COLO668 (cell line): ENCODE measurements around the gene PNLIPRP3.
"Not testable (repeated sequence)": the region's sequence is repeated elsewhere in the genome, so short reads cannot be mapped to it uniquely, and the experiment has no call there.

ENCODE experiments used
- DNase-seq: peaks from one replicate; lab custom pipeline; 2025; ENCODE audit not compliant: unreplicated experiment; lab: John Stamatoyannopoulos, UW

Gene PNLIPRP3

DNA sequence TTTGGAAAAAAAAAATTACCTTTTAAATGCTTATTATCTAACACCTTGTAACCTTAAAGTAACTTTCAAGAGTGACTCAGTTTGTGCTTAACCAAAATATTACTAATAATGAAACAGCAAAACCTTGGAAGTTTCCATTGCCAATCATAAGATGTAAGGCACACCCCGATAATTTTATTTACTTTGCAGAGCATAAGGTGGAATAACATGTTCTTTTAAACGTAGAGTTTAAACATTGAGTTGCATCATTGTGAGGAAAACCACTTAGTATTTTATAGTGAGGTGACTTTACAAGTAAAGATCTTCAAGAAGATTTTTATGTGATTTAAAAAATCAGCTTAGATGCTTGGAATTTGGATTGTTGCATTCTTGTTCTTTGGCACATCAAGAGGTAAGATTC is at the start of gene PNLIPRP3:
Gene PNLIPRP3, plus strand, starts transcription at position 177 of the 400 bp plus-strand sequence. Its CDS starts 166 bp downstream, at position 343.
- DNase-seq = no peak

DNA sequence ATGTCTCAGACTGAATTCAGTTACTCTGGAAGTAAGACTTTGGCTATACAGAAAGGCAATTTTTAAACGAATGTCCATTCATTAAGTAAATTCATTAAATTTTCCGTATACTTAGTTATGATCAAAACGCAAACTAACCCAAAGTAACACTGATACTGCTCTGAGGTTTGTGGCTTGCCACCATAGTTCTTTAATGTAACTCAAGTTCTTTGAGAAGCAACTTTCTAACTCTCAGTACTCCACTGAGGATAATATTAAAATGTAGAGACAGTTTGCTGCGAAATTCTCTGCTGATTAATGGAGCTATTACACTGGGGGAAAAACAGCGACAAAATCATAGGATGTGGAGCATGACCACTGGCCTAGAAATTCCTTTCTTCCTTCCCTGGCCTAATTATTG is 45.4 kb upstream of the PNLIPRP3 start:
- no peak for DNase-seq

DNA sequence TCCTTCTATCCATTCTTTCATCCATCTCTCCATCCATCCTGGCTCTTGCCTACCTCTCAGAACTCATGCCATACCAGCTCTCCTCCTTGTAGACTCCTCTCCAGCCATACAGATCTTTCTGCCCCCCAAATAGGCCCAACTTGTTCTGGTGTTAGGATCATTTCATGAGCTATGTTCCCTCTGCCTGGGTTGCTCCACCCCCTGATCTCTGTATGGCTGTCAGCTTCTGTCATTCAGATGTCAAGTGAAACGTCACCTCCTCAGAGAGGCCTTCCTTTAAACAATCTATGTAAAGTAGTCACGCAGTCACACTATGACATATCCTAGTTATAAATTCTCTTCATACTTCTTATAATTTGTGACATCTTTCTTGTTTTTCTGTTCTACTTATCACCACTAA is 42.3 kb upstream of the PNLIPRP3 start:
- no peak for DNase-seq

DNA sequence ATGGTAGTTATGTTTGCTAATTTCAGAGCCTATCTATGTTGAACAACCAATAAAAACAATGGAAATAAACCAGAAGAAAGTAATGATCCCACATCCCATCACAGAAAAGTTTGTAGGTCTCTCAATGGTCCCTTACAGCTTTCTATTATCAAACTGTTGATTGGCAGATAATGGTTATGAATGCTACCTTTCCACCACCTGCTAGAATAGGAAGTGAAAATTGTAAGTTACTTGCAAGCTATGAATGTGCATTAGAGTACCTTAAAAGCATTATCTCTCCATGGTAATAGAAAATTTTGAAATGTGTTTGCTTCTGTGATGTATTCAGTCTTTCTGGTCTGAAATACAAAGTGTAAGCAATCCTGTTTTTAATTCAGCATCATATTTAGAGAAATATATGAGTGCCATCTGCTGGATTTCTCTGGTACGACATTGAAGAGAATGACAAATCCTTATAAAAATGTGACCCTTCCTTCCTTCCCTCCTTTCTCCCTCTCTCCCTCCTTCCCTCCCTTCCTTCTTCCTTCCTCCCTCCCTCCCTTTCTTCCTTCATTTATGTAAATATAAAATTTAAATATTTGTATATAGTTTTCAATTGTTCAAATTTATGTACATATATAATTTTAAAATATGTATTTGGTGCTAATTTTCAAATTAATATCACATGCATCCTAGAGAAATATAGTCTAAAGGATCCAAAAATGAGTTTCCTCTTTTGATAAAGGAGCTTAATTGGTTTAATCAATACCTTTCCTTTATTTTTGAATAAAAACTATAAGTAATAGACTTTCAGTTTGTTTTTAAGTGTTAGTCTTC is 41.4 kb upstream of the PNLIPRP3 start:
- peak; percentile 0 for DNase-seq

DNA sequence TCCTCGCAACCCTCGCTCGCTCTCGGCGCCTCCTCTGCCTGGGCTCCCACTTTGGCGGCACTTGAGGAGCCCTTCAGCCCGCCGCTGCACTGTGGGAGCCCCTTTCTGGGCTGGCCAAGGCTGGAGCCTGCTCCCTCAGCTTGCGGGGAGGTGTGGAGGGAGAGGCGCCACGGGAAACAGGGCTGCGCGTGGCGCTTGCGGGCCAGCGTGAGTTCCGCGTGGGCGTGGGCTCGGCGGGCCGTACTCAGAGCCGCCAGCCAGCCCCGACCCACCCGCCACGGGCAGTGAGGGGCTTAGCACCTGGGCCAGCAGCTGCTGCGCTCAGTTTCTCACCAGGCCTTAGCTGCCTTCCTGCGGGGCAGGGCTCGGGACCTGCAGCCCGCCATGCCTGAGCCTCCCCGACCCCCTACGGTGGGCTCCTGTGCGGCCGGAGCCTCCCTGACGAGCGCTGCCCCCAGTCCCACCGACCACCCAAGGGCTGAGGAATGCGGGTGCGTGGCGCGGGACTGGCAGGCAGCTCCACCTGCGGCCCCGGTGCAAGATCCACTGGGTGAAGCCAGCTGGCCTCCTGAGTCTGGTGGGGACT is 34.3 kb upstream of the PNLIPRP3 start:
- DNase-seq = not testable (repeated sequence)

DNA sequence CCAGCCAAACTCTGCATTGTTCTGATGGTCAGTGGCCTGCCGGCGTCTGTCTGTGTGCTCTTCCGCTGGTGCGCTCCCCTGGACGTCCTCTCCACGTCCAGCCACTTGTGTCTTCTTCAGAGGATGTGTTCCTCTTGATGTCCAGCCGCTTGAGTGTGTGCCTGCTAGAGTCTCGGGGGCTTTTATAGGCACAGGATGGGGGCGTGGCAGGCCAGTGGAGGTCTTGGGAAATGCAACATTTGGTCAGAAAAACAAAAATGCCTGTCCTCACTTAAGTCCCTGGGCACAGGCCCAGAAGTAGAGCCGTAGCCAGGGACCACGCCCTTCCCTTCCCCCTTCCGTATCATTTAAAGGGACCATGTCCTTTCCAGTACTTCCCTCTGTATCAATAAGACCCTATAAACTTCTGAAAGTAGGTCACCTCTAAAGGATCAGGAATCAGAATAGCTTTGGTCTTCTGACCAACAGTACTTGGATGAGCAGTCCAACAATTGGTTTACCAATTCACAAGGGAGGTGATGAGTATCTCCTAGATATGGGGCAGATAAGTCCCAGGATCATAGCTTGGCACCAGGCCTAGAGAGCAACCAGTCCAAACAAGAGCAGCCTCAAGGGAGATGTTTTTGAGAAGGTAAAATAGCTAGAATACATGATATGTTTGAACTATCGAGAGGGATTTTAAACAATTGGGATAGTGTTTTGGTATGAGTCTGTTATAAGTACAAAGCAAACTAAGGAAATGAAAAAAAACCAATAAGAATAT is 32.2 kb upstream of the PNLIPRP3 start:
- DNase-seq = no peak

DNA sequence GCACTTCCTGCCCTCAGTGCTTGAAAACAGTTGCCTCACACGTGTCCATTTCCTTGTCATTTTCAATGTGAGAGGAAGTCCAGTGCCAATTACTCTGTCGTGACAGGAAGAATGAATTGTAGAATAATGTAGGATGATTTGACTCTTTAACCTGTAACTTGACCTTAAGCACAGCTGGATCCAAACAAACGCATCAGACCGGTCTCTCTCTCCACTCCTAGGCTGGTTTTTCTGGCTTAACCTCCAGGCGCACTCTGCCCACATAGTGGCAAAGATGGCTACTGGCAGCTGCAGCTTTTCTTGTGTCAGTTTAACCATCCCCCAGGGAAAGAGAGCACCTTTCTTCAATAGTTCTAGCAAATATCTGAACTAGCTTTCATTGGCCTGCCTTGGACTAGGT is 29.4 kb upstream of the PNLIPRP3 start:
- no peak for DNase-seq

DNA sequence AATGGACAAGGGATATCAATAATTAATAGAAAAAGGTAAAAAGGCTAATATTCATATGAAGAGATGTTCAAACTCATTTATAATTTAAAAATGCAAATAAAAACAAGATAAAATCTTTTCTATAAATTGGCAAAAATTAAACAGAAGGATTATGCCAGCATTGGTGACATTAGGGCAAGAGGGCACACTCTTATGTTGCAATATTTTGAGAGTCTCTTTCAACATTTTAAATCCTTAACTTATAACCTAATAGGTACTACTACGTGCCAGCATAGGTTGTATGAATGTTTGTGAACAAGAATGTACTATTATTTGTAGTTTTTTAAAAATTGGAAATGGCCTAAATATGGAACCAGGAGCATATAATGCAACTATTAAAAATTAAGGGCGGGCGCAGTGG is 24.8 kb upstream of the PNLIPRP3 start:
- no peak for DNase-seq

DNA sequence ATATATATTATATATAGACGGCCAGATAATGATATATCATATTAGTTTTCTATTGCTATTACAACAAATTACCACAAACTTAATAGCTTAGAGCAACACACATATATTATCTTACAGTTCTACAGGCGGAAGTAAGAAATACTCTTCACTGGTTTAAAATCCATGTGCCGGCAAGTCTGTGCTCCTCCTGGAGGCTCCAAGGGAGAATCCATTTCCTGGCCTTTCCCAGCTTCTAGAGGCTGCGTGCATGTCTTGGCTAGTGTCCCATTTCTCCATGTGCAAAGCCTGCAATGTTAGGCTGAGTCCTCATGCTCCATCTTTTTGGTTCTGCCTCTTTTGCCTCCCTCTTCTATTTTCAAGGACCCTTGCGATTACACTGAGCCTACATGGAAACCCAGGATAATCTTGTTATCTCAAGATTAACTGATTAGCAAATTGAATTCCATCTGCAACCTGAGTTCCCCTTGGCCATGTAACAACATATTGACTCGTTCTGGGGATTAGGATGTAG is 23.9 kb upstream of the PNLIPRP3 start:
- DNase-seq = no peak

DNA sequence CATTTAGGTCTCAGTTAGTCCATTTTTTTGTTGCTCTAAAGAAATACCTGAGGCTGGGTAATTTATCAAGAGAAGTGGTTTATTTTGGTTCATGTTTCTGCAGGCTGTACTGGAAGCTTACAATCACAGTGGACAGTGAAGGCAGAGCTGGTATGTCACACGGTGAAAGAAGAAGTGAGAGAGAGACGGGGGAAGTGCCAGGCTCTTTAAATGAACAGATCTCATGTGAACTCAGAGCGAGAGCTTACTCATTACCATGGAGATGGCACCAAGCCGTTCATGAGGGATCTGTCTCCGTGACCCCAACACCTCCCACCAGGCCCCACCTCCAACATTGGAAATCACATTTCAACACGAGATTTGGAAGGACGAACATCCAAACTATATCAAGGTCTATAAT is 18.9 kb upstream of the PNLIPRP3 start:
- DNase-seq = no peak

DNA sequence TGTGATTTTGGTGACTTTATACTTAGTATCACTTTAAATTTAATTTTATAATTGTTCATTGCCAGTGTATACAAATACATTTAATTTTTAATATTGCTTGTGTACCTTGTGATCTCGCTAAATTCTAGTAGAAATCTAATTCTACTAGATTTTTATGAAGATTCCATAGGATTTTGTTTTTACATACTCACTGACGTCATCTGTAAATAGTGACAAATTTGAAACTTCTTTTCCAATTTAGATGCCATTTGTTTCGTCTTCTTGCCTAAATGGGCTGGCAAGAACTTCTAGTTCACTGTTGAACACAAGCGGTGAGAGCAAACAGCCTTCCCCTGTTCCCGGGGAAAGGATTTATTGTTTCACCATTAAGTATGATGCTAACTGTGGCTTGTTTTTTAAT is 17.3 kb upstream of the PNLIPRP3 start:
- no peak for DNase-seq

DNA sequence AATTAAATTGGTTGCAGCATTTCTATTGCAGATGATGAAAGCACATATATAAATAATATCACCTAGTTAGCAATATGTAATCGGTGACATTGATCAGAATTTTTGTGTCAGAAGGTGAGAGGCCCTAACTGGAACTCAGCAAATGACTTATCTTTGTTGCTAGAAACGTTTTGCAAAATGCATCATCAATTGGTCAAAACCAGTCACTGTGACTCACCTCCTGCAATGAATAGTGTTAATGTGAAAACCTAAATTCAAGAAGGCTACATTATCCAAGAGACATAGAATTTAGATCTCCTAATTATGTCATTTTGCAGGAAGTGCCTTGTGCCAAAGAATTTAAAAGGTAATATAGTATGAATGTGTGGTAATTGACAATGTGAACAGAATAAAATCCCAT is 9.8 kb upstream of the PNLIPRP3 start:
- no peak for DNase-seq

DNA sequence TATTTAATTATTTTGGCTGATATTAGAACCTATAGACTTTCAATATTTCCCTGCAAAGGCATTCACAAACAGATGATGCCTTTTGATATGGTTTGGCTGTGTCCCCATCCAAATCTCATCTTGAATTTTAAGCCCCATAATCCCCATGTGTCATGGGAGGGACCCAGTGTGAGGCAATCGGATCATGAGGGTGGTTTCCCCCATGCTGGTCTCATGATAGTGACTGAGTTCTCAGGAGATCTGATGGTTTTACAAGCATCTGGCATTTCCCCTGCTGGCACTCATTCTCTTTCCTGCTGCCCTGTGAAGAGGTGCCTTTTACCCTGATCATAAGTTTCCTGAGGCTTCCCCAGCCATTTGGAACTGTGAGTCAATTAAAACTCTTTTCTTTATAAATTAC is 9.3 kb upstream of the PNLIPRP3 start:
- no peak for DNase-seq

DNA sequence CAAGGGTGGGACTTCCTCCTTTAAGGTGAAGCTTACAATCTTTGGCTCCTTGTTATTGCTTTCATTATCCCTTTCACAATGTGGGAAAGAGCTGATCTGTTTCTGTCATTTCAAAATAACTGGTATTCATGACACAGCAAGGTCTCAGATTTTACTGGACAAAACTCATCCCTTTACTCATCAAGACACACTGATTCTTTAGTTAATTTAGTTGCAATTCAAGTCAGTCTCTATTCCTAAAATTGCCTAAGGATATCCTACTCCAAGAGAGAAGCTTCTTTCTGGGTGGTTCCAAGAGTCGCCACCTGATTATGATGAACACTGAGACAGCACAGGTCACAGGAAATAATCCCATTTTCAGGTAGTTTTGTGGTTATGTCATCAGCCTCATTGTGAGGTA is 5.8 kb upstream of the PNLIPRP3 start:
- no peak for DNase-seq

DNA sequence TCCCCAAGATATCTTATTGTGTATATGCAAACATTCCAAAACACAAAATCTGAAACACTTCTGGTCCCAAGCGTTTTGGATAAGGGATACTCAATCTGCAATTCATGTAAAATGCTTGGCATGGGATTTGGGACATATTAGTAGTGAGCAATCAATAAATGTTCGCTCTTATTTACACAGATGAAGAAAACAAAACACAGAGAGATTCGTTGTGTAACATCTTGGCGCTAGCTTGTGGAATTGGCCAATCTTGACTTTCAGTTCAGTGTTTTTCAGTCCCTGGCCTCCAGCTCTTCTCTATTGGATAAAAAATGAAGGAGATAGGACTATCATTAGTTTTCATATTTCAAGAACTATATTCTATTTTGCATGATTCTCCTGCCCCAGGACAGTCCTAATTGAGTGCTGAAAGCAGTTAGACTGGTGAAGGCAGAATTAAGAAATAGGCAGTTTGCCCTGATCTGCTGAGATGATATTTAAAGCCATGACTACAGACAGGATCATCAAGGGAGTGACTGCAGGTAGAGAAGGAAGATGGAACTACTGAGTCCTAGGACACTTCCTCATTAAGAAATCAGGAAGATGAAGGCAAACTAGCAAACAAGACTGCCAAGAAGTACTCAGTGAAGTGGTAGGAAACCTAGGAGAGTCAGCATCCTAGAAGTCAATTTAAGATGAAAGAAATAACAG is 1.8 kb downstream of the PNLIPRP3 start:
- no peak for DNase-seq

DNA sequence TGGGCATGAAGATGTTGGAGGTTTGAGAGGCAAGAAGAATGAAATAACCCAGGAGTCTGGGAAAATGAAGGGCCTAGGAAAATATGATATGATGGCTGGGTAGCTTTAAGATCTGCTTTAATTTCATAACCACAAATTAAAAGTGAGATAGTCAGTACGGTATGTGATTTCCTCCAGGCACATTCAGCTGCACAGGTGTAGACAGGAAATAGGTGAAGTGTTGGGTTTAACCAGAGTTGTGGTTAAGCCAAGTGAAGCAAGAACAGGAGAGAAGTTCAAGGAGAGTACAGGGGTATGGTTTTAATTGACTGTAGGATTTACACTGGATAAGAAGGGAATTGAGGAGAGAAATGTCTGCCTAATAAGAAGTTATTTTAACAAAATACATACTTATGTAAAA is 2.6 kb downstream of the PNLIPRP3 start:
- DNase-seq = no peak

DNA sequence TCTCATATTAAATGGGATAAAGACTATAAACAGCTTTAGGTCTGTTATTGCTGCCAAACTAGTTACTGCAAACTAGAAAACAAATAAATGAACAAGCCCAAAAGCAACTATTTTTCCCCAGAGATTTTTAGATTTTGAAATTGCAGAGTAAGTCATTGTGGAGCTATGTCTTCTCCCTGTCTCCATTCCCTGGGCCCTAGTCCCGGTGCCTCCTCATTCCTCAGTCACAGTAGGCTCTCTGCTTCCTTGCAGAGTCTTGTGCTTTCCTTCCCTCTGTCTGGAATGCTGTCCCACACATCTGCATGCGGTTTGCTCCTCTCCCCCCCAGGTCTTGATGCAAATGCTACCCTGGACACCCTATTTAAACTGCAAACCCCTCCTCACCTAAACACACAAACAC is 4.0 kb downstream of the PNLIPRP3 start:
- DNase-seq = no peak

DNA sequence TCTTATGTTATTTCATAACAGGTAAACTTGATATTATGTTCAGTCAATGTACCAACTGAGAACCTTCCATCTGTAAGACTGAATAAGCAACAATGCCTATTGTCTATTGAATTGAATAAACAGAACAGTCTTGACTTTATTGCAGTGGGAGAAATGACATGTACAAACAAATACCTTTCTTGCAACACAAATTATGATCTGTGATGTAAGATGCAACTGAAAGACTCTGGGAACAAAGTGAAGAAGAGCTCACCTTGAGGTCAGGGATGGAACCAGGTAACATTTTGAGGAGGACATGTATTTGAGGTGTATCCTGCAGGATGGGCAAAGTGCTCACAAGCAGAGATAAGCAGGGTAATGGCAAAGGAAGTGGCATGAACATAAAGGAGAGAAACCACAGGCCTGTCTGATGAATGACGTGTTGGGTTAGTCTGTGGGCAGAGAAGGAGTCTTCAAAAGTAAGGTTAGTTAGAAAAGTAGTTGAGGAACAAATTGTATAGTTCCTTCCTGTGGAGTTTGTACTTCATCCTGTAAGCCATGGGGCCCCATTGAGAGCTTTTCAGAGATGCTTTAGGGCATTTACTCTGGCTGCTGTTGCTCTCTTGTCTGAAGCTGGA is 9.5 kb downstream of the PNLIPRP3 start:
- DNase-seq = no peak

DNA sequence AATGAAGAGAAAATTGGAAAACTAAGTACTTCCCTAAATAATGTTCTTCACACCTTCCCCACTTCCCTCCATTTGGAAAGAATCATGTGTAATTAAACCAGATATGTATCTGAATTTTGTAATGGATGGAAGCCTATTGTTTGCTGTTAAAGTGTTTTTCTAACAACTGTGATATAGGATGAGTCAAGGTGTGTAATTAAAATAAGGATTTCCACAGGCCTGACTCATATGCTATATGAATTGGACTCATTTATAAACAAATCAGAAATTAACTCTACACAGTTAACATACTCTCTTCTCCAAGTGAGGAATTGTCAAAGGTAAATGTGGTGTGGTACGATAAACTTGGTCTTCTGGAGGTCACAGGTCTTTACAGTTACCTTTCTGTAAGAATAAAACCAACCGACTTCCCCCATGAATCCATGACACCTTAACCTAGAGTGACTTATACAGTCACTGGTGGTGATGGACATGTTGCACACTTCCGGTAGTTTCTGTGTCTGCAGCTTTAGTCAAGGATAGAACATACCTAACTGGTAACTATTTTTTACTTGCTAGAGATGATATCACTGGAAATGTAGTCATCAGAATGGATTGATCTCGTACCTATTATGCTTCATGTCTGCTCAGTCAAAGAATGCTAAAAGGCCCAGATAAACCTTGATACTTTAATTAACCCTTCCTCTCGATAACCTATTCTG is 12.8 kb downstream of the PNLIPRP3 start:
- no peak for DNase-seq

DNA sequence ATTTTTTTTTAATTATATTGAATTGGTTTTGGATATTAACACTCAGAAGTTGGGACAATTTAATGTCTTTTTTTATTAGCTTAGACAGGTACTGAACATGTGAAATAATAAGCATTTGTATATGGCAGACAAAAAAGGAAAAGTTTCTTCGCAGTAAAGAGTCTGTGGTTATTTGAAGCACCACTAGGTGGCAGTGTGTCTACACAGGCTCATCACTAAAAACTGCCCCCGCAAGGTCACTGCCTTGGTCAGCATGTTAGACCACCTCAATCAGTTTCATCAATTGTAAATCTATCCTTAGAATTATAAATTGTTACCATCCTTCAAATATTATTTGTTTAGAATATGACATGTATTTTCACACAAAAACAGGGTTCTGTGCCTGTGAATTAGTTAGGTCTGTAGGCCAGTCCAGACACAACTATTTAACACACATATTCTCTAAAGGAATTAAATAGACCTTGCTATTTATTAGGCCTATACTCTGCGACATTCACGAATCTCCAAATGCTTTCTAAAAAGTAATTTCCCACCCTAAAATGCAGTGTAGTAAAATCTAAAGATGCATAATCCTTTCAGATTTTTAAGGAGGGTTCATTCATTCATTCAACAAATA is 17.0 kb downstream of the PNLIPRP3 start:
- no peak for DNase-seq
